CD4-positive, alpha-beta T cell treated with Interleukin-4 for 4 hours (primary cell): ENCODE measurements around the gene TP53RK.
A peak's percentile ranks its signal among the peaks of the same experiment; 100 is the strongest.

Experiments
- DNase-seq: peaks from one replicate; pipeline ENCODE4 v3.0.0-alpha.2; 2020

Gene TP53RK

DNA sequence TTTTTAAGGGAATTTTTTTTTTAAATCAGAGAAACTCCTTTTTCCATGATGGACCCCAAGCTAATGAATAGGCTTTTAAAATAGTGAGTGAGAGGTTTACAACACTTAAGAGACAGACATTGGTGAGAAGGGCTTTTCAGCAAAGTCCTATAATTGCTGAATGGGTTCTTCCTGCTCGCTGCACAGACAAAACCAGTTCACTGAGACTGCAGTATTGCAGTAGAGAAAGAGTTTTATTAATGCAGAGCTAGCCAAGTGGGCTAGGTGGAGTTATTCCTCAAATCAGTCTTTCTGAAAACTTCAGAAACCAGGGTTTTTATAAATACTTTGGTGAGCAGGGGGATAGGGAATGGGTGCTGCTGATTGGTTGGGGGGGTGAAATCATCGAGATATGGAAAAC lies 17.0 kb upstream of the TP53RK start:
- DNase-seq, result no peak

GRCh38 chr20:46705378-46705729 lies 16.1 kb upstream of the TP53RK start:
- no peak for DNase-seq

DNA sequence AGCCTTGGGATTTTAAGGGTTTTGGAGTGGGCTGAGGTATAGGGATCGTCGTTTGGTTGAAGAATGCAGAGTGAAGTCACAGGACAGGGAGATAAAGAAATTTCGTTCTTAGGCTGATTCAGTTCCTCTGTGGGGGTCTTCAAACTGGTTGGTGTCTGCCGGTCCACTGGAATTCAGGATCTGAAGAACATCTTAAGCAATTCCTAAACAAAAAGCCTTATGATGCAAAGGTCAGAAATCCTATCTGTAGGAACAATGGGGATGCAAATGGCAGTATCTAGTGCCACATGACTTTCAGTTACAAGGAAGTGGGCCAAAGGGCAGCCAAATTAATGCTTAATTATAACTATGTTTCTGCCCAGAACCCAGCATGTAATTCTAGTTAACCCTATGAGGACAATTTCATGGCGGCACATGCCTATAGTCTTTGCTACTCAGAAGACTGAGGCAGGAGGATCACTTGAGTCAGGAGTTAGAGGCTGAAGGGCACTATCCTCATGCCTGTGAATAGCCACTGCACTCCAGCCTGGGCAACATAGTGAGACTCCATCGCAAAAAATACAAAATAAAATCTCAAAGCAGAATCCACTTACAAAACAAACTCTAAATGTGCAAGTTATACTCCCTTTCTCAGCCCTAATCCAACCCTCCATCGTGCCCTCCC lies 15.6 kb upstream of the TP53RK start:
- DNase-seq, result no peak

GRCh38 chr20:46703435-46703834 lies 14.2 kb upstream of the TP53RK start:
- no peak for DNase-seq

DNA sequence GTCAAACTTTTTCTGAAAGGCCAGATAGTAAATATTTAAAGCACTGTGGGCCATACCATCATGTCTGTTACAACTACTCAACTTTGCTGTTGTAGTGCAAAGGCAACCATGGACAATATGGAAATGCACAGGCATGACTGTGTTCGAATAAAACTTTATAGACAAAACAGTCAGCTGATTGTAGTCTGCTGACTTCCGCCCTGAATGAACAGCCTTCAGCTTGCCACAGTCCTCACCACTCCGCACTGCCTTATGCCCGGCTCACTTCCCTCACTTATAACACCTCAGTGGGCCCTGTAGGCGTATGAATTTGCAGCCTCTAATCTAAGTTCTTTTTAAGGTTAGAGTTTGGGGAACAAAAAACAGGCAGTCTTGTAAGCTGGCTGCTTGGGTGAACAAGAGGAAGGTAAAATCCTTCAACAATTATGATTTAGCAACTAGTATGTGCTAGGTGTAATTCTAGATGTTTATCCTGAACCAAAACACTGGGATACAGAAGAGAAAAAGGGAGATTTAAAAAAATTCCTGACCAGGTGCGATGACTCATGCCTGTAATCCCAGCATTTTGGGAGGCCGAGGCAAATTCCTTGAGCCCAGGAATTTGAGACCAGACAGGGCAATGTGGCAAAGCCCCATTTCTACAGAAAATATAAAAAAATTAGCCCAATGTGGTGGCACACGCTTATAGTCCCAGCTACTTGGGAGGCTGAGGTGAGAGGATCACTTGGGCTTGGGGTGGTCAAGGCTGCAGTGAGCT lies 13.4 kb upstream of the TP53RK start:
- no peak for DNase-seq

DNA sequence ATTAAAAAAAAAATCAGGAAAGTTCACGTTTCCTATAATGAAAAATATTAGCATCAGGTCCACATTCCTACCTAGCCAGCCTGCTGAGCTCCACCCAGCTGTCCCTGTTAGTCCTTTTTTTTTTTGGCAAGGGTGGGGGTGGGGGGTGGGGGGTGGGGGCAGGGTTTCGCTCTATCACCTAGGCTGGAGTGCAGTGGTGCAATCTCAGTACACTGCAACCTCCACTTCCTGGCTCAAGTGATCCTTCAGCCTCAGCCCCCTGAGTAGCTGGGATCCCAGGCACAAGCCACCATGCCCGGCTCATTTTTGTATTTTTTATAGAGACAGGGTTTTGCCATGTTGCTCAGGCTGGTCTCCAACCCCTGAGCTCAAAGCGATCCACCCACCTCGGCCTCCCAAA lies 12.7 kb upstream of the TP53RK start:
- no peak for DNase-seq

DNA sequence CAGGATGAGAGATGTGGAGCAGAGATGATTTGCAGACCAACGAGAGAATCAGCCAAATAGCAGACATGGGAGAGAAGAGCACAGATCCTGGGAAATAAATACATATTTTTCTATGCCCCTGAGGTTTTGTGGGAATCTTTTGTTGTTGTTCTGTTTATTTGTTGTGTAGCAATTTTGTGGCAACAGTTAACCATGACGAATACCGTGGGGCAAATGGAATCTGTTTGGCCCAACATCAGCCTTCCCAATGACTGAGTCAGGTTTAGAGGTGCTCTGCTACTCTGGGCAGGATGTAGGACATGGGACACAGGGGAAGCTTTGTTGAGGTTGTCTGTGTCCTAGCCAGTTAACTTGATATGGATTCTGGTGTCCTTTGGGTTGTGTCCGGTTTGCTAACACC lies 12.3 kb upstream of the TP53RK start:
- DNase-seq, result no peak

DNA sequence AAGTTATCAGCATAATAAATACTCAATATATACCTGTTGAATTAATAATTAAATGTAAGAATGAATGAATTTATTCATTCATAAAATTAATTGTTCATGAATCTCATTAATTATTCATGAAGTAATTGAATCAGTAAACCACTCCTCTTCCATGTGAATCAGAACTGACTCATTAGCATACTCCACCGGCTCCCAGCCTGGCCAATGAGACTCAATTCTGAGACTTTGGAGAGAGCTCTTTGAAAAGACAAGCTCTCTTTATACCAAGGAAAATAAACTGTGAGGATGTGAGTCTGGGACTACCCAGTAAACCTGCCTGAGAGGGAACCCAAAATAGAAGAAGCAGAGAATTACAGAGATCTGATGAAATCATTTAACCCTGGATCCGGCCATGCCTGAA lies 11.8 kb upstream of the TP53RK start:
- no peak for DNase-seq

GRCh38 chr20:46700481-46700880 lies 11.2 kb upstream of the TP53RK start:
- DNase-seq, result no peak

- no peak for DNase-seq
These were observed 10.6 kb upstream of the TP53RK start for GRCh38 chr20:46699651-46700359.

- DNase-seq, result no peak
These were observed 9.5 kb upstream of the TP53RK start for GRCh38 chr20:46698788-46699187.

DNA sequence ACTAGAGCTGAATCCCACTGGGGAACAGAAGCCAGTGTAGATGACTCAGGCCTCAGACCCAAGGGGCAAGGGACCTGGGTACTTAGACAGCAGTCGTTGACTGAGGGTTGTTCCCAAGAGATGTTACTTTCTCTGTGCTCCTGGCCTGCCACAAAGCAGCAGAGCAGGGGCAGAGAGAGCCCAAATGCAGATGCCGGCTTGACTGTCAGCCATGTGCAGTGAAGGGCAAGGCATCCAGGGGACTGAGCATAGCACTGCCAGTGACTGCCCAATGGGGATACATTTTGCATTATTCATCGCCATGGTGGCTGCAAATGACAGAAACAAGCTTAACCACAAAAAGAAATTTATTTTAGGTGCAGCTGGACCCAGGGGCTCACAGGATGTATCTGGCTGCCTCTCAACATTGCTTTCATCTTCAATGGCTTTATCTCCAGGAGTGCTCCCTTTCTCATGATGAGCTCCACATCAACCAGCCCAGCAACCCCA lies 7.6 kb upstream of the TP53RK start:
- DNase-seq, result no peak

DNA sequence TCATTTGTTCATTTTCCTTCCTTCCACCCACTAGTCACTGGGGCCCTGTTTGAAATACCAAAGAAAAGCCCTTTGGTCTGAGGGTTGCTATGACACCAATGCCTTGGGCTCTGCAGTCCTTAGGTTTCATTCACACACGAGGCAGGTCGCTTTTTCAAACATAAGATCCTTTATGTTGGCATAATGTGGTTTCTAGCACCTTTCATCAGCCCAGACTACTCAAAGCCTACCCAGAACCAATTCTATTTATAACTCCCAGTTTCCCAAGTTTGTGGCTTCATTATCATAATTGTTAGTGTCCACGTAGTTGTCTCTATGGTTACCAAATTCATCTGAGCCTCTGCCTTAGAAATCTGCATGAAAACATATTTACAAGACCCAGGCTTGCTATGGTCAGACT lies 6.6 kb upstream of the TP53RK start:
- no peak for DNase-seq

- DNase-seq, result peak; percentile 26
These were observed 5.2 kb upstream of the TP53RK start for GRCh38 chr20:46694484-46694883.

- no peak for DNase-seq
These were observed 2.0 kb upstream of the TP53RK start for GRCh38 chr20:46691196-46691595.

DNA sequence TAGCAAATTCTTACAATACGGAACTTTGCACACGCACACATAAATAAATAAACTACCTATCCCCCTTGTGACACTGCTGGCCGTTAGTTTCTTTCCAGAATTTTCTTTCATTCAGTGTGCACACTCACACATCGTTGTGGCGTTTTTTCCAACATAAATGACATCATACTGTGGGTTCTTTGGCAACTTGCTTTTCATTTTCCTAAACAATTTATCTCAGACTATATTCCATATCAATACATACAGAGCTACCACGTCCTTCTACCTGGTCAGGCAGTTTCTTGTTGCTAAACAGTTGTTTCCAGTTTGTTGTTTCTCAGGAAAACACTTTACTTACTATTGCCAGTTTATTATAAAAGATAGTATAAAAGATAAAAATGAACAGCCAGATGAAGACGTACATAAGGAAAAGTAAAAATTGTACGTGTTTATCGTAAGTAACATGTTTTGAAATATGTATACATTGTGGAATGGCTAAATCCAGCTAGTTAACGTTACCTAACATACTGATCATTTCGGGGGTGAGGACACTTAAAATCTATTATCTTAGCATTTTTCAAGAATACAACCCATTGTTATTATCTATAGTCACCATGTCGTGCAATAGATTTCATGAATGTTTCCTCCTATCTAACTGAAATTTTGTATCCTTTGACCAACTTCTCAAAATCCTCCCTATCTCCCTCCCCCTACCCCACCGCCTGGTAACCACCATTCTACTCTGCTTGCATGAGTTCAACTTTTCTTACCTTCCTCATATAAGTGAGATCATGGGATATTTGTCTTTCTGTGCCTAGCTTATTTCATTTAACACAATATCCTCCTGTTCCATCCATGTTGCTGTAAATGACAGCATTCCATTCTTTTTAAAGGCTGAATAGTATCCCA lies 1.2 kb upstream of the TP53RK start:
- DNase-seq, result no peak

- no peak for DNase-seq
These were observed 476 bp upstream of the TP53RK start for GRCh38 chr20:46689754-46690085.

GRCh38 chr20:46688151-46689081 lies 828 bp downstream of the TP53RK start:
- DNase-seq, result no peak

DNA sequence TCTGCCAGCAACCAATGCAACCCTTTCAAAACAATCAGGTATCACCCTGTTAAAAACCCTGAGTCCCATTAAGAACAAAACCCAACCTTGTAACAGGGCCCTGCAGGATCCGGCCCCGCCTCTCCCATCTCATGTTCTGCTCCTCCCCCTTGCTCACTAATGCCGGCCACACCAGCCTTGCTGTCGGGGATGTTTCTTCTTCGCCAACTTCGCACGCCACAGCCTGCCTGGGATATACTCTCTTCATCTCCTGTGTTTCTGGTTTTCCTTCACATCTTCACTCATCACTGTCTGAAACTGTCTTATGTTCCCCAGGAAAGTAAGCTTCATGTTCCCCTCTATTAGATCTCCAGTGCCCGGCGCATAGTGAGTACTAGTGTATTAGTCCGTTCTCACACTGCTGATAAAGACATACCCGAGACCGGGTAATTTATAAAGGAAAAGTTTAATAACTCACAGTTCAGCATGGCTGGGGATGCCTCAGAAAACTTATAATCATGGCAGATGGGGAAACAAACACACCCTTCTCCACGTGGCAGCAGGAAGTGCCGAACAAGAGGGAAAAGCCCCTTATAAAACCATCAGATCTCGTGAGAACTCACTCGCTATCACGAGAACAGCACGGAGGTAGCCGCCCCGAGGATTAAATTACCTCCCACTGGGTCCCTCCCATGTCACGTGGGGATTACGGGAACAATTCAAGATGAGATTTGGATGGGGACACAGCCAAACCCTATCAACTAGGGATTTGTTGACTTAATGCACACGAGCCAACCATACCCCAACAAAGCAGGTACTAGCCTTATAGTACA lies 5.1 kb downstream of the TP53RK start:
- no peak for DNase-seq

- DNase-seq, result no peak
These were observed 5.6 kb downstream of the TP53RK start for GRCh38 chr20:46683668-46683938.

DNA sequence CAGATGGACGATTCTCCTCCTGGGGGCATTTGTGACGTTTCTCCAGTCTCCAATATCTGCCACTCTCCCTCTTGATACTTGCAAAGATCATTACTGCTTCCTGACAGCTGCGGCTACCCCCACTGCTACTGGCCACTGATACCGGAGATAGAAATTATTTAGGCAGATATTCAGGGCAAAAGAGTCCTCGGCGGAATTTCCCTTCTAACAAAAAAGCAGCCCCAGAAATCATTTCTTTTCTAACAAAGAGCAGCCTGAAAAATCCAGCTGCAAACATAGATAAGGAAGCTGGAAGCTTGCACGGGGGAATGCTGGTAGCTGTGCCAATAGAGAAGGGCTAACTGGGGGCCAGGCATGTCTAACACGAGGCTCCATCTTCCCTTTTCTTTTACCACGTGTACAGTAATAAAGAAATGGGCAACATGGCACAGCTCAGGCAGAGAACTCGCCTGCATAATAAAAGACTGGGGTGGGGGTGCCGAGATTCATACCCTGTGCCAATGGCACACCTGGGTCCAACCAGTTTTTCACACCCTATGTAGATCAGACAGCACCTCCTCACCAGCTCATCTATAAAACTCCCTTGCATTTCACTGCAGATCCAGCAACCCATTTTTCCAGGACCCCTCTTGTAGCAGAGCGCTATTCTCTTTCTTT lies 6.1 kb downstream of the TP53RK start:
- no peak for DNase-seq
